GM21526 (cell line): ENCODE measurements around the gene STAMBP.
"Not testable (repeated sequence)": the region's sequence is repeated elsewhere in the genome, so short reads cannot be mapped to it uniquely, and the experiment has no call there.

Experiments used
- ATAC-seq: cut with Tn5 transposase; IDR thresholded peaks from one replicate; pipeline ENCODE4 v1.9.1; 2021; ENCODE audit warnings: moderate library complexity; ENCODE audit not compliant: unreplicated experiment, low FRiP score

The STAMBP gene

GRCh38 chr2:73836141-73836943 is 7.6 kb downstream of the STAMBP start:
- ATAC-seq, result no peak

GRCh38 chr2:73837847-73838585 is 9.3 kb downstream of the STAMBP start:
- no peak for ATAC-seq

DNA sequence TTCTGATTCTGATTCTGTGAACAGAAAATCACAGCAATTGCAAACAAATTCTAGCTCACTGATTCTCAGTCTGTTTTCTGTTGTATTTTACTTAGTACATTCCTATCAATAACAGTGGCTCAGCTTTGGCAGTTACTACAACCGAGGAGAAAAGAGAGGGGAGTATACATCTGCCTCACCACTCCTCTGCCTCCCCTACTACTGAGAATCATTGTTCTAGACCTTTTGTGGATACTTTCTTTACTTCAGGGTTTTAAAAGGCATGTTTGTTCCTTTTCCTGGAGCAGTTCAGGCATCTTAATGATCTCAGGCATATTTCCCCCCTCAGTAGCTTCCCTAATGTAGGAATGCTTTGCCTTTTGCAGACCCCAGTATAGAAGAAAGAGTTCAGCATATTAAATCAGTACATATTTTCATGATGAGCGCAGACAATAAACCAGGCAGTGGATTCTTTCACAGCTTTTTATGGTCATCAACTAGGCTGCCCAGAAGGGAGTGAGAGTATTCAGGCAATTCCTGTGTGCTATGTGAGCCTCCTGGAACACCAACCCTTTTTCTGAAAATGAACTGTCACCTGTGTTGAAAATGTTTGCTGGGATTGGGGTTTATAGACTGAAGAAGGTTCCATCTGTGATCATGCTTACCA is 10.3 kb downstream of the STAMBP start:
- no peak for ATAC-seq

GRCh38 chr2:73839653-73840411 is 11.1 kb downstream of the STAMBP start:
- no peak for ATAC-seq

- ATAC-seq, result no peak
Observed at GRCh38 chr2:73841912-73842738, 13.4 kb downstream of the STAMBP start.

DNA sequence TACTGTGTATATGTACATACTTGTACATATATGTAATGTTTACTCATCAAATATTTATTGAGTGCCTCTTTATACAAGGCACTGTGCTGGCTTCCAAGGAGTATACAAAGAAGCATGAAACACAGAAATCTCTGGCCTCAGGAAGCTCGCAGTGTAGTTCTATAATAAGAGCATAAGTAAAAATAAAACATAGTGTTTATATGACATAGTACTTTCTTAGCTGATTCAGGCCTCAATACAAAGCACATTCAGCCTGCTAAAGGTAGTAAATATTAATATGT is 13.9 kb downstream of the STAMBP start:
- ATAC-seq, result no peak

GRCh38 chr2:73844087-73844486 is 15.3 kb downstream of the STAMBP start:
- ATAC-seq, result no peak

DNA sequence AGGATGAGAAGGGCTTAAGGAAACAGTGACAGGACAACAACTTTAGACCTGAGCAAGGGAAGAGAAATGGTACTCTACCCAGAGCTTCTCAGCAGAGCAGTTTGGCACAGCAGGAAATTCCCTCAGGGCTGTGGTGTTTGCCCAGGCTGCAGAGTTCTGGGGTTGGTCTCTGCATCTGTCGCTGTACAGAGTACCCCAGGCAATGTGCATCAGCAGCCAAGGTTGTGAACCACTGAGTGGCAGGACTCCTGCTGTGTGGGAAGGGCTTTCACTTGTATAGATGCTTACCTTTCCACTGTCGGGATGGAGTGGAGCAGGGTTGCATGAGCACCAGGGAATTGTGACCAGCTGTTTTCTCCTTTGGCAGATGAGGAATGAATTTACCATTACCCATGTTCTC is 21.2 kb downstream of the STAMBP start:
- ATAC-seq, result no peak

- no peak for ATAC-seq
Observed at GRCh38 chr2:73851274-73851673, 22.5 kb downstream of the STAMBP start.

DNA sequence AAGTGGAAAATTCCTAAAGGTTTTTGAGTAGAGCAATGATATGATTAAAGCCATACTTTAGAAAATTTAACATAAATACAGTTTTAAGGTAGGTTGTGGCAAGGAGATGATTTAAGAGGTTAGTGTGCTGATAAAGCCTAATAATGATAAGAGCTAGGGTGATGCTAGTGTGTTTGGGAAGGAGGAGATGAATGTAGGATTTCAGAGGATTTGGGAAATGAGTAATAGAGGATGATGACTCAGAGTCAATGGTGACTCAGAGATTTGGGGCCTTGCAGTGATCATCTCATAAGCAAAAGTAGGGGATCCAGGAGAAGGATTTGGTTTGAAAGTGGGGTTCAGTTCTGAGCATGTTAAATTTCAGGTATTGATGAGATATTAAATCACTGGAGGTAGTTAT is 23.3 kb downstream of the STAMBP start:
- no peak for ATAC-seq

GRCh38 chr2:73855526-73855925 is 26.8 kb downstream of the STAMBP start:
- no peak for ATAC-seq

GRCh38 chr2:73856214-73856613 is 27.5 kb downstream of the STAMBP start:
- no peak for ATAC-seq

DNA sequence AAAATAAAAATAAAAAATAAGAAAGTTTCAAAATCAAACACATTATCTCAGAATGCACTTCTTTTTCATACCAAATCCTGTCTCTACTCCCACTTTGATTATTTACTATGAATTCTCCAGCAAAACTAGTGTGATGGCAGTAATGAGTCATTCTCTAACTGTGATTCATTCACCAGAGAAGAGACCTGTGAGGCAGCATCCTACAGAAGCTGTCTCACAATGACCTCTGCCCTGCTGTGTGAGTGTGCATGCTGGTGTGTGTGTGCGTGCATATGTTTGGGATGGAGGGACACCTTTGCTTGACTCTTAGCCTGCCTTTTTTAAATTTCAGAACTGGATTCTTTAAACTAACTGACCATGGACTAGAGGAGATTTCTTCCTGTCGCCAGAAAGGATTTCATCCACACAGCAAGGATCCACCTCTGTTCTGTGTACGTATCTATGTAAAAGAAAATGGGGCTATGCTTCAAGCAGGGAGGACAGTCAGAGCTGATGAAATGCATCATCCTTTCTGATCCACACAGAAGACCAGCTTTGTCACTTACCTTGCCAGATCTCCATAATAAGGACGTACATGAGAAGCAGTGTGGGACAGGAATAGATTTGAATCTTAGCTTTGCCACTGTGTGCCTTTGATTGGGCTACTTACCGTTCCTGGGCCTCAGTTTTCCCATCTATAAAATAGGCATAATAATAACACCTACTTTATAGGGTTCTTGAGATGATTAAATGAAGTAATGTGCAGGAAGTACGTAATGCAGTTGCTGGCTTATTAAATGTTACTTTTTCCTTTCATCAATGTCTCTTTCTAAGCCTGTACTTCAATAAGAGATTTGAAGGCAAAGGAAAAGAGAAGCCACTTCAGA is 31.2 kb downstream of the STAMBP start:
- ATAC-seq, result no peak

GRCh38 chr2:73862987-73863386 is 34.2 kb downstream of the STAMBP start:
- ATAC-seq, result no peak

GRCh38 chr2:73868204-73868978 is 39.6 kb downstream of the STAMBP start:
- ATAC-seq, result no peak

GRCh38 chr2:73870084-73870483 is 41.3 kb downstream of the STAMBP start:
- ATAC-seq, result no peak

- ATAC-seq, result no peak
Observed at GRCh38 chr2:73877071-73877802, 48.5 kb downstream of the STAMBP start.

DNA sequence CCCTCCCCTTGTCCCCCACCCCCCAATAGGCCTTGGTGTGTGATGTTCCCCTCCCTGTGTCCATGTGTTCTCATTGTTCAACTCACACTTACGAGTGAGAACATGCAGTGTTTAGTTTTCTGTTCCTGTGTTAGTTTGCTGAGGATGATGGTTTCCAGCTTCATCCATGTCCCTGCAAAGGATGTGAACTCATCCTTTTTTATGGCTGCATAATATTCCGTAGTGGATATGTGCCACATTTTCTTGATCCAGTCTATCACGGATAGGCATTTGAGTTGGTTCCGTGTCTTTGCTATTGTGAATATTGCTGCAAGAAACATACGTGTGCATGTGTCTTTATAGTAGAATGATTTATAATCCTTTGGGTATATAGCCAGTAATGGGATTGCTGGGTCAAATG is 49.2 kb downstream of the STAMBP start:
- ATAC-seq, result not testable (repeated sequence)
